HCT116 (cell line): Measurements from ENCODE around the gene FOXP1. TPM values are rescaled to one million over a fixed set of nuclear protein-coding genes. Genes with fewer than 3 reads are reported as not detected.

Source experiments
- ATAC-seq: fragments of 200-7000 bp; cut with Tn5 transposase; 2 replicates; pipeline ENCODE4 v1.9.1; 2020; ENCODE audit warnings: mild to moderate bottlenecking, moderate library complexity
- BruUV-seq: library from RNA; stranded (reverse); fragments of 400-500 nt; replicated peaks from 2 replicates; lab custom pipeline; 2021; lab: Mats Ljungman, UMichigan
- CTCF ChIA-PET: fragments of 300-600 bp; sonication (Branson Sonifier 250); formaldehyde crosslinking; loops from one replicate; lab custom pipeline; 2021; ENCODE audit warnings: antibody characterized with exemption; lab: Charles Lee
- POLR2A ChIA-PET: fragments of 300-600, 350-600 bp; sonication (Branson Sonifier 250); formaldehyde crosslinking; loops from one replicate; lab custom pipeline; 2021; ENCODE audit warnings: antibody characterized with exemption; lab: Charles Lee
- RAD21 ChIA-PET, 2 experiments: fragments of 300-600 bp; sonication (Branson Sonifier 250); formaldehyde crosslinking; loops; one replicate each; lab custom pipeline; 2023; ENCODE audit warnings: low total read pairs in 2 of 2; ENCODE audit not compliant: uncharacterized antibody in 2 of 2, unreplicated experiment in 2 of 2, low non-redundant PET in 1 of 2; lab: Charles Lee
- DNase-seq: peaks from one replicate; pipeline ENCODE4 v3.0.0-alpha.2; 2010; ENCODE audit warnings: low read depth, low spot score
- H2AFZ ChIP-seq: fragments of 200-600 bp; shearing (Covaris generic), sonication (generic); 2 replicates; pipeline ENCODE4 v1.6.1; 2017; ENCODE audit warnings: low read depth, mixed run types, mixed read lengths, antibody characterized with exemption, low read length; ENCODE audit not compliant: poor library complexity, severe bottlenecking
- H3K27ac ChIP-seq: 2 replicates; pipeline ENCODE4 v1.5.1; 2012; ENCODE audit warnings: low read depth, low read length
- H3K27me3 ChIP-seq: fragments of 200-600 bp; sonication (generic); 2 replicates; pipeline ENCODE4 v1.6.1; 2016; ENCODE audit warnings: mixed run types, low read length, mixed read lengths; ENCODE audit not compliant: insufficient read depth
- H3K36me3 ChIP-seq, 2 experiments: fragments of 200-500 bp in 1 of 2; fragments of 200-600 bp in 1 of 2; sonication (Bioruptor generic) in 1 of 2; sonication (generic) in 1 of 2; 2 replicates each; pipeline versions ENCODE4 v1.5.1 to v1.6.1; 2014 to 2016; ENCODE audit warnings: low read length in 2 of 2, inconsistent platforms in 1 of 2, mixed read lengths in 1 of 2, mixed run types in 1 of 2; ENCODE audit not compliant: insufficient read depth in 2 of 2, control insufficient read depth in 1 of 2
- H3K4me1 ChIP-seq, 2 experiments: fragments of 200-600 bp in 1 of 2; sonication (generic) in 1 of 2; 2 replicates each; pipeline versions ENCODE4 v1.5.1 to v1.6.1; 2012 to 2017; ENCODE audit warnings: low read length in 2 of 2, inconsistent platforms in 1 of 2, mild to moderate bottlenecking in 1 of 2, mixed read lengths in 1 of 2, mixed run types in 1 of 2, moderate library complexity in 1 of 2; ENCODE audit not compliant: insufficient read depth in 2 of 2, control insufficient read depth in 1 of 2
- H3K4me2 ChIP-seq: fragments of 200-600 bp; sonication (generic); 2 replicates; pipeline ENCODE4 v1.6.1; 2017; ENCODE audit warnings: mixed run types, low read length, mixed read lengths
- H3K4me3 ChIP-seq, 2 experiments: fragments of 200-600 bp in 1 of 2; sonication (generic) in 1 of 2; replicated peaks in 1 of 2; 2 replicates each; pipeline ENCODE4 v1.5.1; 2011 to 2016; ENCODE audit warnings: low read length in 2 of 2, control low read depth in 1 of 2, low read depth in 1 of 2, mild to moderate bottlenecking in 1 of 2, mixed read lengths in 1 of 2, mixed run types in 1 of 2
- H3K79me2 ChIP-seq: fragments of 200-600 bp; sonication (generic); 2 replicates; pipeline ENCODE4 v1.6.1; 2017; ENCODE audit warnings: mild to moderate bottlenecking, mixed run types, low read length, moderate library complexity, mixed read lengths; ENCODE audit not compliant: insufficient read depth
- H3K9ac ChIP-seq: fragments of 200-600 bp; sonication (generic); 2 replicates; pipeline ENCODE4 v1.6.1; 2016; ENCODE audit warnings: low read length, mixed read lengths
- H3K9me2 ChIP-seq: fragments of 200-600 bp; sonication (generic), shearing (Covaris generic); 2 replicates; pipeline ENCODE4 v1.6.1; 2017; ENCODE audit warnings: mixed run types, mild to moderate bottlenecking, moderate library complexity; ENCODE audit not compliant: insufficient read depth
- H3K9me3 ChIP-seq, 2 experiments: fragments of 200-500 bp in 1 of 2; fragments of 200-600 bp in 1 of 2; sonication (Bioruptor generic) in 1 of 2; sonication (generic) in 1 of 2; 2 replicates each; pipeline ENCODE4 v1.6.1; 2014 to 2017; ENCODE audit warnings: low read length in 2 of 2, mixed read lengths in 2 of 2, inconsistent platforms in 1 of 2, low read depth in 1 of 2, mild to moderate bottlenecking in 1 of 2, mixed run types in 1 of 2, moderate library complexity in 1 of 2; ENCODE audit not compliant: control insufficient read depth in 1 of 2, insufficient read depth in 1 of 2
- H4K20me1 ChIP-seq: fragments of 200-600 bp; sonication (generic), shearing (Covaris generic); 2 replicates; pipeline ENCODE4 v1.6.1; 2017; ENCODE audit warnings: mixed run types, mild to moderate bottlenecking, moderate library complexity; ENCODE audit not compliant: insufficient read depth
- CBX3 ChIP-seq: IDR thresholded peaks from 2 replicates; pipeline ENCODE4 v1.6.1; 2012; ENCODE audit warnings: low read depth
- CEBPB ChIP-seq: IDR thresholded peaks from 2 replicates; pipeline ENCODE4 v1.6.1; 2012; ENCODE audit warnings: low read depth
- EGR1 ChIP-seq: IDR thresholded peaks from 2 replicates; pipeline ENCODE4 v1.6.1; 2012; ENCODE audit warnings: low read depth
- ELF1 ChIP-seq: IDR thresholded peaks from 2 replicates; pipeline ENCODE4 v1.6.1; 2012; ENCODE audit warnings: low read depth, borderline replicate concordance
- EZH2 ChIP-seq: fragments of 200-600 bp; sonication (generic); IDR thresholded peaks from 2 replicates; pipeline ENCODE4 v1.6.1; 2017; ENCODE audit warnings: antibody characterized with exemption, mixed run types
- EZH2phosphoT487 ChIP-seq: fragments of 200-600 bp; IDR thresholded peaks from 2 replicates; pipeline ENCODE4 v1.6.1; 2018; ENCODE audit warnings: antibody characterized with exemption, borderline replicate concordance
- FOSL1 ChIP-seq: IDR thresholded peaks from 2 replicates; pipeline ENCODE4 v1.6.1; 2012; ENCODE audit warnings: low read depth
- JUND ChIP-seq: IDR thresholded peaks from 2 replicates; pipeline ENCODE4 v1.6.1; 2012
- POLR2A ChIP-seq: IDR thresholded peaks from 2 replicates; pipeline ENCODE4 v1.7.0; 2011; ENCODE audit warnings: borderline replicate concordance; ENCODE audit not compliant: insufficient read depth, insufficient read length; ENCODE audit errors: extremely low read depth
- RAD21 ChIP-seq: IDR thresholded peaks from 2 replicates; pipeline ENCODE4 v1.6.1; 2012; ENCODE audit warnings: low read depth, mild to moderate bottlenecking
- SRF ChIP-seq: IDR thresholded peaks from 2 replicates; pipeline ENCODE4 v1.6.1; 2012; ENCODE audit warnings: low read depth
- YY1 ChIP-seq: IDR thresholded peaks from 2 replicates; pipeline ENCODE4 v1.6.1; 2011; ENCODE audit warnings: low read length, low read depth, moderate library complexity, mild to moderate bottlenecking; ENCODE audit not compliant: insufficient replicate concordance; ENCODE audit errors: extremely low read depth
- ZFX ChIP-seq: fragments of 450-650 bp; IDR thresholded peaks from 2 replicates; pipeline ENCODE4 v1.6.1; 2017
- ZNF274 ChIP-seq: fragments of 200-500 bp; sonication (Bioruptor generic); IDR thresholded peaks from 2 replicates; pipeline ENCODE4 v1.6.1; 2014; ENCODE audit warnings: mild to moderate bottlenecking, low read depth, low read length, inconsistent platforms
- intact Hi-C: fragments of 100-400 bp; cut with micrococcal nuclease; formaldehyde crosslinking; loops from 2 replicates; pipeline ENCODE4 v1.10.0; 2022
- total RNA-seq: library from RNA; stranded (reverse); gene quantifications from one replicate; pipeline ENCODE4 v1.2.1, GENCODE V29; 2021; ENCODE audit not compliant: unreplicated experiment
- TF ChIP-seq, protein P1 (sequence below): IDR thresholded peaks from 2 replicates; pipeline ENCODE4 v1.6.1; 2011; ENCODE audit warnings: mild to moderate bottlenecking, low read length, moderate library complexity; ENCODE audit not compliant: insufficient replicate concordance; ENCODE audit errors: extremely low read depth
- TF ChIP-seq, protein P2 (sequence below): IDR thresholded peaks from 2 replicates; pipeline ENCODE4 v1.6.1; 2012; ENCODE audit warnings: low read depth
- TF ChIP-seq, protein P3 (sequence below), 3 experiments: fragments of 200-600 bp in 1 of 3; sonication (generic) in 1 of 3; IDR thresholded peaks in 2 of 3; conservative IDR thresholded peaks in 1 of 3; 2 replicates each; pipeline ENCODE4 v1.5.1; 2012 to 2017; ENCODE audit warnings: low read depth in 2 of 3, low read length in 2 of 3, antibody characterized with exemption in 1 of 3, borderline replicate concordance in 1 of 3, control low read depth in 1 of 3, mild to moderate bottlenecking in 1 of 3, mixed read lengths in 1 of 3, mixed run types in 1 of 3, moderate library complexity in 1 of 3; ENCODE audit not compliant: insufficient read depth in 1 of 3
- TF ChIP-seq, protein P4 (sequence below): IDR thresholded peaks from 2 replicates; pipeline ENCODE4 v1.6.1; 2012

FOXP1 gene
- total RNA-seq, 1 experiment from 2014 or later, result 11.4 TPM

DNA sequence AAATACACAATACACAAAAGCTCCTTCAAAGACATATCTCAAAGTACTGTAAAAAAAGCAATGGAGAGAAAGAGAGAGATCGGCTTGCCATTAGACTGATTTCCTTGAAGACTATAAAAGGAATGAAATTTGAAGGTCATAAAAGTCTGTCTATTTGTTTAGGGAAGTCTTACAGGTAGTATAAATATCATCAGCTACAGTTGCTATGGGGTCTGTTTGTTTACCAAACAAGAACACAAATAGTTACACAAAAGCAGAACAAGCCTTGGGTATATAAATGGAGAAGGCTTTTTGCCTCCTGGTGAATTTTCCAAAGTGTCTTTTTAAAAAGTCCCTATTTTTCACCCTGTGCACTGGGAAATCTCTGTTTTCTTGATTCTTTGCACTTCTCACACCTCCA, 552.3 kb downstream of the FOXP1 start:
- ChIA-PET RAD21 (no interaction called here), CTCF (no interaction called here), POLR2A (no interaction called here)
- H3K4me3 ChIP-seq, result no peak overlapping the region
- H3K4me2 ChIP-seq, result no peak overlapping the region
- H2AFZ ChIP-seq, result no peak overlapping the region
- H3K36me3 ChIP-seq, result no peaks in the 10 kb centered on the region
- ATAC-seq (no peak), DNase-seq (no peak)
- H3K27ac ChIP-seq, result no peak overlapping the region
- no peaks in the 10 kb centered on the region for H3K4me1 ChIP-seq
- H4K20me1 ChIP-seq, result no peaks in the 10 kb centered on the region
- BruUV-seq, result no TSS peak
- H3K79me2 ChIP-seq, result no peaks in the 10 kb centered on the region
- H3K27me3 ChIP-seq, result no peaks in the 10 kb centered on the region
- TF ChIP-seq ELF1 (no peak), SRF (no peak), EZH2 (no peak), EGR1 (no peak), ZFX (no peak), JUND (no peak), CEBPB (no peak), FOSL1 (no peak), POLR2A (no peak), EZH2phosphoT487 (no peak), RAD21 (no peak), ZNF274 (no peak), CBX3 (no peak), YY1 (no peak)
- TF ChIP-seq, protein P1, sequence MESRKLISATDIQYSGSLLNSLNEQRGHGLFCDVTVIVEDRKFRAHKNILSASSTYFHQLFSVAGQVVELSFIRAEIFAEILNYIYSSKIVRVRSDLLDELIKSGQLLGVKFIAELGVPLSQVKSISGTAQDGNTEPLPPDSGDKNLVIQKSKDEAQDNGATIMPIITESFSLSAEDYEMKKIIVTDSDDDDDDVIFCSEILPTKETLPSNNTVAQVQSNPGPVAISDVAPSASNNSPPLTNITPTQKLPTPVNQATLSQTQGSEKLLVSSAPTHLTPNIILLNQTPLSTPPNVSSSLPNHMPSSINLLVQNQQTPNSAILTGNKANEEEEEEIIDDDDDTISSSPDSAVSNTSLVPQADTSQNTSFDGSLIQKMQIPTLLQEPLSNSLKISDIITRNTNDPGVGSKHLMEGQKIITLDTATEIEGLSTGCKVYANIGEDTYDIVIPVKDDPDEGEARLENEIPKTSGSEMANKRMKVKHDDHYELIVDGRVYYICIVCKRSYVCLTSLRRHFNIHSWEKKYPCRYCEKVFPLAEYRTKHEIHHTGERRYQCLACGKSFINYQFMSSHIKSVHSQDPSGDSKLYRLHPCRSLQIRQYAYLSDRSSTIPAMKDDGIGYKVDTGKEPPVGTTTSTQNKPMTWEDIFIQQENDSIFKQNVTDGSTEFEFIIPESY, result no peak
- TF ChIP-seq, protein P2, sequence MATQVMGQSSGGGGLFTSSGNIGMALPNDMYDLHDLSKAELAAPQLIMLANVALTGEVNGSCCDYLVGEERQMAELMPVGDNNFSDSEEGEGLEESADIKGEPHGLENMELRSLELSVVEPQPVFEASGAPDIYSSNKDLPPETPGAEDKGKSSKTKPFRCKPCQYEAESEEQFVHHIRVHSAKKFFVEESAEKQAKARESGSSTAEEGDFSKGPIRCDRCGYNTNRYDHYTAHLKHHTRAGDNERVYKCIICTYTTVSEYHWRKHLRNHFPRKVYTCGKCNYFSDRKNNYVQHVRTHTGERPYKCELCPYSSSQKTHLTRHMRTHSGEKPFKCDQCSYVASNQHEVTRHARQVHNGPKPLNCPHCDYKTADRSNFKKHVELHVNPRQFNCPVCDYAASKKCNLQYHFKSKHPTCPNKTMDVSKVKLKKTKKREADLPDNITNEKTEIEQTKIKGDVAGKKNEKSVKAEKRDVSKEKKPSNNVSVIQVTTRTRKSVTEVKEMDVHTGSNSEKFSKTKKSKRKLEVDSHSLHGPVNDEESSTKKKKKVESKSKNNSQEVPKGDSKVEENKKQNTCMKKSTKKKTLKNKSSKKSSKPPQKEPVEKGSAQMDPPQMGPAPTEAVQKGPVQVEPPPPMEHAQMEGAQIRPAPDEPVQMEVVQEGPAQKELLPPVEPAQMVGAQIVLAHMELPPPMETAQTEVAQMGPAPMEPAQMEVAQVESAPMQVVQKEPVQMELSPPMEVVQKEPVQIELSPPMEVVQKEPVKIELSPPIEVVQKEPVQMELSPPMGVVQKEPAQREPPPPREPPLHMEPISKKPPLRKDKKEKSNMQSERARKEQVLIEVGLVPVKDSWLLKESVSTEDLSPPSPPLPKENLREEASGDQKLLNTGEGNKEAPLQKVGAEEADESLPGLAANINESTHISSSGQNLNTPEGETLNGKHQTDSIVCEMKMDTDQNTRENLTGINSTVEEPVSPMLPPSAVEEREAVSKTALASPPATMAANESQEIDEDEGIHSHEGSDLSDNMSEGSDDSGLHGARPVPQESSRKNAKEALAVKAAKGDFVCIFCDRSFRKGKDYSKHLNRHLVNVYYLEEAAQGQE, result no peak
- TF ChIP-seq, protein P3, sequence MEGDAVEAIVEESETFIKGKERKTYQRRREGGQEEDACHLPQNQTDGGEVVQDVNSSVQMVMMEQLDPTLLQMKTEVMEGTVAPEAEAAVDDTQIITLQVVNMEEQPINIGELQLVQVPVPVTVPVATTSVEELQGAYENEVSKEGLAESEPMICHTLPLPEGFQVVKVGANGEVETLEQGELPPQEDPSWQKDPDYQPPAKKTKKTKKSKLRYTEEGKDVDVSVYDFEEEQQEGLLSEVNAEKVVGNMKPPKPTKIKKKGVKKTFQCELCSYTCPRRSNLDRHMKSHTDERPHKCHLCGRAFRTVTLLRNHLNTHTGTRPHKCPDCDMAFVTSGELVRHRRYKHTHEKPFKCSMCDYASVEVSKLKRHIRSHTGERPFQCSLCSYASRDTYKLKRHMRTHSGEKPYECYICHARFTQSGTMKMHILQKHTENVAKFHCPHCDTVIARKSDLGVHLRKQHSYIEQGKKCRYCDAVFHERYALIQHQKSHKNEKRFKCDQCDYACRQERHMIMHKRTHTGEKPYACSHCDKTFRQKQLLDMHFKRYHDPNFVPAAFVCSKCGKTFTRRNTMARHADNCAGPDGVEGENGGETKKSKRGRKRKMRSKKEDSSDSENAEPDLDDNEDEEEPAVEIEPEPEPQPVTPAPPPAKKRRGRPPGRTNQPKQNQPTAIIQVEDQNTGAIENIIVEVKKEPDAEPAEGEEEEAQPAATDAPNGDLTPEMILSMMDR (IDR thresholded peaks at IDR 0.05 in 2 of 3, conservative IDR thresholded peaks at IDR 0.05 in 1 of 3; ENCODE audit: borderline replicate concordance in 1 of 3, insufficient read depth in 1 of 3, low read depth in 2 of 3, low read length in 2 of 3), result no peak
- TF ChIP-seq, protein P4, sequence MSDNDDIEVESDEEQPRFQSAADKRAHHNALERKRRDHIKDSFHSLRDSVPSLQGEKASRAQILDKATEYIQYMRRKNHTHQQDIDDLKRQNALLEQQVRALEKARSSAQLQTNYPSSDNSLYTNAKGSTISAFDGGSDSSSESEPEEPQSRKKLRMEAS, result no peak
- TF ChIP-seq, all 23 proteins: peak for 0
- intact Hi-C loops, result no loop called here
- Histone ChIP-seq H3K9me2 (no peaks in the 10 kb centered on the region), H3K9ac (no peak overlapping the region), H3K9me3 (no peaks in the 10 kb centered on the region)
